OCI-LY1 (cell line): ENCODE results near the gene NLRP6.

Experiments
- H2AFZ ChIP-seq: fragments of 200-600 bp; sonication (generic), shearing (Covaris generic); 2 replicates; pipeline ENCODE4 v1.6.0; 2014; ENCODE audit warnings: antibody characterized with exemption, mild to moderate bottlenecking, low read length
- H3F3A ChIP-seq: fragments of 200-600 bp; sonication (generic), shearing (Covaris generic); 2 replicates; pipeline ENCODE4 v1.6.0; 2014; ENCODE audit warnings: mild to moderate bottlenecking, antibody characterized with exemption, low read length, moderate library complexity; ENCODE audit not compliant: insufficient read depth
- H3K27ac ChIP-seq: fragments of 200-600 bp; sonication (generic); 2 replicates; pipeline ENCODE4 v1.5.1; 2014; ENCODE audit warnings: low read length, mixed run types, mild to moderate bottlenecking, low read depth; ENCODE audit not compliant: poor library complexity, severe bottlenecking
- H3K27me3 ChIP-seq: fragments of 200-600 bp; sonication (generic); 2 replicates; pipeline ENCODE4 v1.6.0; 2014; ENCODE audit warnings: antibody characterized with exemption, mild to moderate bottlenecking, low read length, moderate library complexity; ENCODE audit not compliant: insufficient read depth
- H3K36me3 ChIP-seq: fragments of 200-600 bp; sonication (generic); 2 replicates; pipeline ENCODE4 v1.6.1; 2014; ENCODE audit warnings: mild to moderate bottlenecking, antibody characterized with exemption, low read length, moderate library complexity, mixed read lengths; ENCODE audit not compliant: insufficient read depth
- H3K4me1 ChIP-seq: fragments of 200-600 bp; sonication (generic); 2 replicates; pipeline ENCODE4 v1.5.1; 2014; ENCODE audit warnings: mild to moderate bottlenecking, low read length, moderate library complexity; ENCODE audit not compliant: insufficient read depth, severe bottlenecking
- H3K4me2 ChIP-seq: fragments of 200-600 bp; sonication (generic), shearing (Covaris generic); 2 replicates; pipeline ENCODE4 v1.6.1; 2014; ENCODE audit warnings: low read length
- H3K4me3 ChIP-seq: fragments of 200-600 bp; sonication (generic); 2 replicates; pipeline ENCODE4 v1.5.1; 2014; ENCODE audit warnings: low read length, low read depth, mild to moderate bottlenecking, mixed read lengths; ENCODE audit not compliant: poor library complexity, severe bottlenecking
- H3K79me2 ChIP-seq: fragments of 200-600 bp; shearing (Covaris generic); 2 replicates; pipeline ENCODE4 v1.6.1; 2016; ENCODE audit warnings: mixed run types, low read length, mixed read lengths; ENCODE audit not compliant: insufficient read depth
- H3K9ac ChIP-seq: fragments of 200-600 bp; sonication (generic), shearing (Covaris generic); 2 replicates; pipeline ENCODE4 v1.6.1; 2014; ENCODE audit warnings: mild to moderate bottlenecking, low read length, mixed read lengths
- H3K9me2 ChIP-seq: fragments of 200-600 bp; sonication (generic), shearing (Covaris generic); 2 replicates; pipeline ENCODE4 v1.6.1; 2014; ENCODE audit warnings: low read depth, mild to moderate bottlenecking, low read length, mixed read lengths
- H3K9me3 ChIP-seq: fragments of 200-600 bp; shearing (Covaris generic); 2 replicates; pipeline ENCODE4 v1.6.1; 2014; ENCODE audit warnings: low read length, mixed read lengths
- H4K20me1 ChIP-seq: fragments of 200-600 bp; sonication (generic), shearing (Covaris generic); 2 replicates; pipeline ENCODE4 v1.6.0; 2016; ENCODE audit warnings: mild to moderate bottlenecking, low read length; ENCODE audit not compliant: insufficient read depth
- EZH2 ChIP-seq: fragments of 200-600 bp; sonication (generic), shearing (Covaris generic); IDR thresholded peaks from 2 replicates; pipeline ENCODE4 v1.8.0; 2017; ENCODE audit warnings: borderline replicate concordance, mixed run types, mild to moderate bottlenecking, antibody characterized with exemption, low read length, moderate library complexity, mixed read lengths
- TF ChIP-seq, protein P1 (sequence below): fragments of 200-600 bp; sonication (generic), shearing (Covaris generic); IDR thresholded peaks from 2 replicates; pipeline ENCODE4 v1.5.1; 2017; ENCODE audit warnings: mild to moderate bottlenecking, antibody characterized with exemption, low read length, moderate library complexity, mixed read lengths

The NLRP6 gene

DNA sequence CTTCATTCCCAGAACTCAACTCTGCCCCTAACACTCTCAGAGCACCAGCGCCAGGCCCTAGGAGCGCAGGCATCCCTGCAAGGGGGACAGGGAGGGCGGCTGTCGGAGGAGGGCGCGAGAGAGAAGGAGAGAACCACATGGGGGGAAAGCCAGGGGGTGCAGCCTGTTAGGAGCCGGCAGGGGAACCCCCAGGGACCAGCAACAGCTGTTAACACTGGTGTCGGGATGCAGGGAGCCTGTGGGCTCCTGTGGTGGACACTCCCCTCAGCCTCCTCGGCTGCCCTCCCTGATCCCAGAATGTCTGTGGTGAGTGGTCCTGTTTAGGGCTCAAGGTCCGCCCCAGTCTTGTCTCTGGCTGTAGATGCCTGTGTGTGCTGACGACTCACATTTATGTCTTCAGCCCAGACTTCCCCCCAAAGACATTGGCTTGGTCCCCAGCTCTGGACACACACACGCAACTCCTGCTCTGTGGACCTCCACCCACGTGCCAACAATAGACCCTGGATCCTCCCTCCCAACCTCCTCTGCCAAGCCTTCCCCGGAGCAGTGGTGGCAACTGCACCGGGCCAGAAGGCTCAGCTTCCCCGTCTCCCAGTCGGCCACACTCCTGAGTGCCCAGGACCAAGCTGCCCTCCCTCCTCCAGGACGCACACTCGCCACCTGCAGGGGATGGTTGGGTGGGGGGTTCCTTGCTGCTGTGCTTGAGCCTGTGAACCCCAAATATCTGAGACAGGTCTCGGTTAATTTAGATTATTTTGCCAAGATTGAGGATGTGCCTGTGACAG, 21.9 kb downstream of the NLRP6 start:
- Histone ChIP-seq H3F3A (no peaks in the 10 kb centered on the region), H2AFZ (no peak overlapping the region)

GRCh38 chr11:303363-303762, 25.2 kb downstream of the NLRP6 start:
- Histone ChIP-seq H4K20me1 (no peaks in the 10 kb centered on the region), H3K9ac (no peak overlapping the region), H3K4me3 (no peak overlapping the region), H3K9me3 (no peaks in the 10 kb centered on the region), H3F3A (no peaks in the 10 kb centered on the region), H3K79me2 (no peaks in the 10 kb centered on the region), H3K9me2 (no peaks in the 10 kb centered on the region), H2AFZ (no peak overlapping the region), H3K27ac (no peak overlapping the region), H3K27me3 (peaks cover 5% of the 10 kb centered on the region; the same call in 1 of the 2 replicates), H3K4me1 (peaks cover 7% of the 10 kb centered on the region), H3K4me2 (no peak overlapping the region), H3K36me3 (no peaks in the 10 kb centered on the region)
- no peak for TF ChIP-seq EZH2
- TF ChIP-seq, protein P1, sequence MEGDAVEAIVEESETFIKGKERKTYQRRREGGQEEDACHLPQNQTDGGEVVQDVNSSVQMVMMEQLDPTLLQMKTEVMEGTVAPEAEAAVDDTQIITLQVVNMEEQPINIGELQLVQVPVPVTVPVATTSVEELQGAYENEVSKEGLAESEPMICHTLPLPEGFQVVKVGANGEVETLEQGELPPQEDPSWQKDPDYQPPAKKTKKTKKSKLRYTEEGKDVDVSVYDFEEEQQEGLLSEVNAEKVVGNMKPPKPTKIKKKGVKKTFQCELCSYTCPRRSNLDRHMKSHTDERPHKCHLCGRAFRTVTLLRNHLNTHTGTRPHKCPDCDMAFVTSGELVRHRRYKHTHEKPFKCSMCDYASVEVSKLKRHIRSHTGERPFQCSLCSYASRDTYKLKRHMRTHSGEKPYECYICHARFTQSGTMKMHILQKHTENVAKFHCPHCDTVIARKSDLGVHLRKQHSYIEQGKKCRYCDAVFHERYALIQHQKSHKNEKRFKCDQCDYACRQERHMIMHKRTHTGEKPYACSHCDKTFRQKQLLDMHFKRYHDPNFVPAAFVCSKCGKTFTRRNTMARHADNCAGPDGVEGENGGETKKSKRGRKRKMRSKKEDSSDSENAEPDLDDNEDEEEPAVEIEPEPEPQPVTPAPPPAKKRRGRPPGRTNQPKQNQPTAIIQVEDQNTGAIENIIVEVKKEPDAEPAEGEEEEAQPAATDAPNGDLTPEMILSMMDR, result no peak

More for the DNA sequence above, 21.9 kb downstream of the NLRP6 start:
- Histone ChIP-seq H3K9ac (no peak overlapping the region), H3K4me1 (peaks cover 5% of the 10 kb centered on the region), H4K20me1 (no peaks in the 10 kb centered on the region), H3K4me3 (no peak overlapping the region), H3K4me2 (no peak overlapping the region), H3K9me3 (no peaks in the 10 kb centered on the region), H3K36me3 (no peaks in the 10 kb centered on the region), H3K79me2 (no peaks in the 10 kb centered on the region), H3K27me3 (peaks cover 10% of the 10 kb centered on the region; the same call in 1 of the 2 replicates), H3K9me2 (no peaks in the 10 kb centered on the region), H3K27ac (no peak overlapping the region)
- TF ChIP-seq, protein P1, result no peak
- TF ChIP-seq EZH2, result no peak

DNA sequence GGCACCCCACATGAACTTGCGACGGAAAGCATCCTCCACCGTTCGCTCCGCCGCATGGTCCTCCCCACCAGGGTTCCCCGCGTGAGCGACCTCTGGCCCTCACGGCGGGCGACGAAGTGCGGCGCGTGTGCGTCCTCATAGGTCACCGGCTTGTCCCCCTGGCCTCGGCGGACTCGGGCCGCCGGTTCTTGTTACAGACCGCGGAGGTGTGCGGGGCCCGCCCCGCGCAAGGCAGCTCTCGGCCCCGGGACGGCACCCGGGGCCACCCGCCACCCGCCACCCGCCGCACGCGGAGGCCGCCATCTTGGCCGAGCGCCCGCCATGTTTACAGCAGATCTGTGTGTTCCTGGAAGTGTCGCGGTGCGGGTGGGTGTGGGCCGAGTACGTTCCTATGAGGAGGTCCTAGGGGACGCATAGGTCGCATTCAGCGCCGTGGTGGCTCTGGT, 25.9 kb downstream of the NLRP6 start:
- no peaks in the 10 kb centered on the region for H3K79me2 ChIP-seq
- no peaks in the 10 kb centered on the region for H3K36me3 ChIP-seq
- no peak overlapping the region for H2AFZ ChIP-seq
- no peaks in the 10 kb centered on the region for H4K20me1 ChIP-seq
- no peak overlapping the region for H3K4me2 ChIP-seq
- peaks cover 5% of the 10 kb centered on the region; the same call in 1 of the 2 replicates for H3K27me3 ChIP-seq
- H3K9me3 ChIP-seq, result no peaks in the 10 kb centered on the region
- no peaks in the 10 kb centered on the region for H3K9me2 ChIP-seq
- TF ChIP-seq, protein P1, result no peak
- no peak for TF ChIP-seq EZH2
- H3K9ac ChIP-seq, result no peak overlapping the region
- H3K4me3 ChIP-seq, result no peak overlapping the region
- peaks cover 7% of the 10 kb centered on the region for H3K4me1 ChIP-seq
- no peaks in the 10 kb centered on the region for H3F3A ChIP-seq
- H3K27ac ChIP-seq, result no peak overlapping the region
